ENCODE results near the gene PRDM15.
A peak's percentile ranks its signal among the peaks of the same experiment; 100 is the strongest.

PRDM15 gene

GRCh38 chr21:41886328-41886727, 7.2 kb upstream of the PRDM15 start:
- no peak for TF ChIP-seq CTCF (conservative IDR thresholded peaks at IDR 0.05; ENCODE audit: low read depth, low read length)
- H3K4me3 ChIP-seq (ENCODE audit: low read length): no peak overlapping the region
- no peak for DNase-seq (ENCODE audit: low read depth)

GRCh38 chr21:41885341-41886024, 6.3 kb upstream of the PRDM15 start:
- DNase-seq (ENCODE audit: low read depth): no peak
- no peak for TF ChIP-seq CTCF (conservative IDR thresholded peaks at IDR 0.05; ENCODE audit: low read depth, low read length)
- no peak overlapping the region for H3K4me3 ChIP-seq (ENCODE audit: low read length)

- H3K4me3 ChIP-seq (ENCODE audit: low read length): no peak overlapping the region
- no peak for DNase-seq (ENCODE audit: low read depth)
- no peak for TF ChIP-seq CTCF (conservative IDR thresholded peaks at IDR 0.05; ENCODE audit: low read depth, low read length)
Observed at GRCh38 chr21:41884501-41885030, 5.4 kb upstream of the PRDM15 start.

- H3K4me3 ChIP-seq (ENCODE audit: low read length): no peak overlapping the region
- TF ChIP-seq CTCF (conservative IDR thresholded peaks at IDR 0.05; ENCODE audit: low read depth, low read length): no peak
- DNase-seq (ENCODE audit: low read depth): no peak
Observed at GRCh38 chr21:41883582-41883981, 4.4 kb upstream of the PRDM15 start.

- no peak for TF ChIP-seq CTCF (conservative IDR thresholded peaks at IDR 0.05; ENCODE audit: low read depth, low read length)
- no peak overlapping the region for H3K4me3 ChIP-seq (ENCODE audit: low read length)
- DNase-seq (ENCODE audit: low read depth): no peak
Observed at GRCh38 chr21:41881051-41881450, 1.9 kb upstream of the PRDM15 start.

GRCh38 chr21:41880153-41880552, 1.0 kb upstream of the PRDM15 start:
- no peak overlapping the region for H3K4me3 ChIP-seq (ENCODE audit: low read length)
- no peak for DNase-seq (ENCODE audit: low read depth)
- no peak for TF ChIP-seq CTCF (conservative IDR thresholded peaks at IDR 0.05; ENCODE audit: low read depth, low read length)

- DNase-seq (ENCODE audit: low read depth): peak; percentile 39
- TF ChIP-seq CTCF (conservative IDR thresholded peaks at IDR 0.05; ENCODE audit: low read depth, low read length): no peak
- peak overlapping the region; percentile 65 for H3K4me3 ChIP-seq (ENCODE audit: low read length)
Observed at GRCh38 chr21:41878831-41879189, 334 bp downstream of the PRDM15 start.

All from retinal pigment epithelial cell (primary cell).